GM21717 (cell line): Measurements from ENCODE around the gene APOL2.
"Not testable (repeated sequence)": the region's sequence is repeated elsewhere in the genome, so short reads cannot be mapped to it uniquely, and the experiment has no call there.

Experiments
- ATAC-seq: cut with Tn5 transposase; IDR thresholded peaks from one replicate; pipeline ENCODE4 v1.9.1; 2021; ENCODE audit warnings: mild to moderate bottlenecking, moderate library complexity; ENCODE audit not compliant: unreplicated experiment

Gene APOL2

DNA sequence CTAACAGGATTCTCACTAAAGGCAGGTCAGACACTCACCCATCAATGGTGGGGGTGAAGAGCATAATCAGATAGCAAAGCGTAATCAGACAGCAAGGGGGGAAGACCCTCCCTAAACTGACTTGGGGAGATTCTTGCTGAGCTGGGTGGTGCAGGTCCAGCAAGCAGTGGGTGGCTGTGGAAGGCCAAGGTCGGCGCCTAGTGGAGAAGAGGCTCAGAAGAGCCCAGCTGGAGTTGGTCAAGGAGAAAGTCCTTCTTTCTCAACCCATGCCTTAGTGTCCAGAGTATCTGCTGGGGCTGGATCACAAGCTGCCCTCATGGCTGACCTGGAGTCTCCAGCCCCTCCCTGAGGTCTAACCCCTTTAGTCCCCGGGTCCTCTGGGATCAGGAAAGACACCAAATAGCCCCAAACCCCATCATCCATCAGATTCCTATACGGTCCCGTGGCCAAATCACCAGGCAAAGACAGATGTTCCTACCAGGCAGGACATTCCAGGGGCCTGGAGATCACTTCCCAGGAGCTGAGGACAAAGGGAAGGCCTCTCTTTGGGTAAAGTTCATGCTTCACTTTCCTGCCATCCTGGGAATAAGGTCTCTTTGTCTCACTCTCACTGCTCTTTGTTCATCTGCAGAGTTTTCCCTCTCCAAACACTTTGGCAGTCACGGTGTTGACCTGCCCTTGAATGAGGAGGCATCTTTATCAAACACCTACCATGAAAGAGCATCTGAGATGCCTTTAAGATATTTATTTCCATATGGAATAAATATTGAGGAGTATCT is 24.7 kb upstream of the APOL2 start:
- ATAC-seq: not testable (repeated sequence)

DNA sequence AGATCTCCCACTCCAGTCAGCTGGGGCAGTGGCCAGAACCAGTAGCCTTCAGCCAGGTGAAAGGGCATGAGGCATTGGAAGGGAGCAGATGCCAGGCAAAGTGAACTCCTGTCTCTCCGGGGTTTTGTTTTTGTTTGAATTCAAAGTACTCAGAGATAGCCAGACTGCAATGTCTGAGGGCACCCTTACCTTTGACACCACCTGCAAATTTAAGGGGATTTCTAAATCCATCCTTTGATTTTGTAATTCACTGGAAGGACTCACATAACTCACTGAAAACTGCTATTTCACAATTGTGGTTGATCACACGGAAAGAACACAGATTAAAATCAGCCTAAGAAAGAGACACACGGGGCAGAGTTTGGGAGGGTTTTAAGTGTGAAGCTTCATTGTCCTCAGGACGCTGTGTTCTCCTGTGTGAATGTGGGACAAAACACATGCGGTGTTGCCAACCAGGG is 23.9 kb upstream of the APOL2 start:
- not testable (repeated sequence) for ATAC-seq

DNA sequence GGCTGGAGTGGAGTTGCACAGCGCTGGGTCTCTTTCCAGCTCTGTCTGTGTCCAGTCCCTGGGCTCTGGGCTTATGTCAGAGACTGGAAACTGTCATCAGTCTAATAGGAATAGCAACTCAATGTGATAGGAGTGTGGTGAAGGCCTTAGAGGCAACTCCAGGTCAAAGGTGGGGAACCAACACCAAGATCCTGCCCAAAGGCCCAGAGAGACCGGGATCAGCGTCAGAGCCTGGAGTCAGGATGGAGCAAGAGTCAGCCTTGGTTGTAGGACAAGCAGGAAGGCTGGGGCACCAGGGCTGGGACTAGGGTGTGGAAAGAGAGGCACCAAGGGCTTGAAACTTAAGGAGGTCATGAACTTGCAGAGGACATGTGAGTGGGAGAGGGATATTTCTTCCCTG is 23.0 kb upstream of the APOL2 start:
- not testable (repeated sequence) for ATAC-seq

DNA sequence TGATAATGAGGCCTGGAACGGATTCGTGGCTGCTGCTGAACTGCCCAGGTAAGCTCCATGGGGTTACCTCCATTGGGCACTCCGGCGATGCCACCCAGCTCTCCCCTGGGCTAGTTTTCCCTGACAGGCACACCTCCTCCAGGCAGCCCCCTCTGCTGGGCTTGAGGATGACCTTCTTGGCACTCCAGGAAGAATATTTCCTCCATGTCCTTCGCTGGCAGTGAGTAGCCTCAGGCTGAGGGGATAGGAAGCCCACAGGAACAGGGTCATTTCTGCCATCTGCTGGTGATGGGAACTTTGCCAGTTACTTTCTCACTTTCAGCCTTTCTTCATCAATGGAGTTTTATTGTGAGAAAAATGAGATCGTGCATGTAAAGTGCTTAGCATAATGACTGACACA is 22.3 kb upstream of the APOL2 start:
- not testable (repeated sequence) for ATAC-seq

DNA sequence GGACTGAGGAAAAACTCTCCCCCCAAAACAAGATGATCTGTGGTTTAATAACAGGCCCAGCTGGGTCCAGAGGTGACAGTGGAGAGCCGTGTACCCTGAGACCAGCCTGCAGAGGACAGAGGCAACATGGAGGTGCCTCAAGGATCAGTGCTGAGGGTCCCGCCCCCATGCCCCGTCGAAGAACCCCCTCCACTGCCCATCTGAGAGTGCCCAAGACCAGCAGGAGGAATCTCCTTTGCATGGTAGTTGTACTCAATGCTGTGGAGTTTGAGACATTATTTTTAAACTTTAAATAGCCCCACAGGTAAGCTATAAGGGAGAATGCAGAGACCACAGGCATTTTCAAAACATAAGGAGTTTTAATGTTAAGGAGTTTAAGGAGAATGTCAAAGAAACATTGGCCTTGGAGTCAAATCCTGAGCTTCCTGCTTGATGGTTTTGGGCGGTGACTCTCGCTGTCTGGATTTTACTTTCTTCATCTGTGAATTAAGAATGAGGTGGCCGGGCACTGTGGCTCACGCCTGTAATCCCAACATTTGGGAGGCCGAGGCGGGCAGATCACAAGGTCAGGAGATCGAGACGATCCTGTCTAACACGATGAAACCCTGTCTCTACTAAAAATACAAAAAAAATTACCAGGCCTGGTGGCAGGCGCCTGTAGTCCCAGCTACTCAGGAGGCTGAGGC is 20.4 kb upstream of the APOL2 start:
- no peak for ATAC-seq

DNA sequence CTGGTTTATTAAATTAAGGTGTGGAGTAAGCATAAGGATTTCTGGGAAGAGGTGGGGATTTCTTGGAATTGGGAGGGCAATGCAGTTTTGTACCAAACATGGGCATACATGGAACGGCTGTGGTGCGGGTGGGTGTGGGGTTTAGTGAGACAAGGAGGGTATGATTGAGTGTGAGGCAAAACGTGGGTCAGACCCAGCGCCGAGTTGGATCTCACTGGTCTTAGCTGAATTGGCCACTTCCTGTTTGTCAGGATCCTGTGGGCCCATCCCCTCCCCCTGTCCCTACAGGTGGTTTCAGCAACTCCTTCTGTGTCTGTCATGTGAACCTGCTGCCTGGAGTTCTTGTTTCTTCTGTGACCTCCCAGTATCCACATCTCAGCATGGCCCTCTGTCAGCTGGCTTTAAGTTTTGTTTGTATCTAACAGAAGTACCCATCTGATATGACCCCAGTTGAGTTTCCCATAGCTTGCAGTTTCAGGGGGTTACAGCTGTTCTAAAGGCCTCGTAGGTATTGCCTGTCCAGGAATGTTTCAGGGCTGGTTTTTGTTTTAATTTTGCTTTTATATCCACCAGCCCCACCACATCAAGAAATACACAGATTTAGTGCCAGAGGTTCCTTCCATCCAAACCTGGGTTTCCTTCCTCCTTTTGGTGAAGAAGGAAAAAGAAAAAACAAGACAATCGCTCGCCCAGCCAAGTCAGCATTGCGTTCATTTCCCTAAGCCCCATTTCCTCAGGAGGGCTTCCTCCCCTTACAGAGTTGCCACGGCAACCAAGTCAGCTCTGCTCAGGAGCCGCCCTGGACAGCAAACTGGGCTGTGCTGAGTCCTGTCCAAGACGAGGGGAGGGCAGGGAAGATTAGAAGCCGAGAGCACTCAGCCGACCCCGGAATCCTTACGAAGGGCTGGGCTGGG is 19.6 kb upstream of the APOL2 start:
- ATAC-seq: no peak

DNA sequence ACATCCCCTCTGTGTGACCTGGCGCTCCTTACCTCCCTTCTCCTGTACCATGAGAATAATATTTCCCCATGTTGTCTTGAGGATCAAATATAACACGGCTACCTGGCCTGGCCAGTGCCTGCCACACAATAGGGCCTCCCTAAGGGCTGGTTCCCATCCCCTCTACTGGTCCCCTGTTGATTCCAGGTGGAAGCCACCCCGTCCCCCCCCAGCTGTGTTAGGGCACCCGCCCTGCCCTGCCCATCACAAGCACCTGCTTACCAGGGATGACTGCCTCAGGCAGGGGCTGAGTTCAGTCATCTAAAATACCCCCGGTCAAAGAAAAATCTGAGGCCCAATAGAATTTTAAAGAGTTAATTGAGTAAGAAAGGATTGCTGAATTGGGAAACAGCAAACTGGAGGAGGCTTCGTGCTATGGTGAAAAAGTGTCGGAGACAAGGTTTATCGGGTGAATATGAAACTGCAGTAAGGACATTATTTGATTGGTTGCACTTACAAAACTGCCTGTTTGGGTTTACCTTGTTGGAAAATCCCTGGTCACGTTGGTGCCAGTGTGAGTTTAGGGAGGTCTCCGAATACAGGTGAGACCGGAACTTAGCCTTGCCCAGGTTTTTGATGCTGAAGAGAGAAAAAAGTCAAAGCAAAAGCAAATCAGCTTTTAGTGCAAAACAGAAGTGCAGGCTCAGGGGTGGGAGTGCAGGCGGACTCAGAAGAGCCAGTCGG is 18.8 kb upstream of the APOL2 start:
- ATAC-seq: no peak

DNA sequence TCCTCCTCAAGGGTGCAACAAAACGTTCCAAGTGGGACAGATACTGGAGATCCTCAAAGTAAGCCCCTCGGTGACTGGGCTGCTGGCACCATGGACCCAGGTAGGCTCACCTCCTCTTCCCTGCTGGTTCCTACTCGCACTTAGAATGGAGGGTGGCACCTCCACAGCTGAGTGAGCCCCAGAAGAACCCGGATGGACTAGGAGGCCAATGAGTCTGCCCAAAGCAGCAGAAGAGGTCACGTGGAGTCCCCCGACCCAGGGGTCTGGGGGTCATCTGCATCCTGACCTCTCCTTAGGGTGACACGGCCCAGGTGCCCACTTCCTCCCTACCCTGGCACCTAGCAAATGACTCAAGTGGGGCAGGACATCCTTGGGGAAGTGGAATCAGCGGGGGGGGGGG is 18.0 kb upstream of the APOL2 start:
- ATAC-seq: no peak

DNA sequence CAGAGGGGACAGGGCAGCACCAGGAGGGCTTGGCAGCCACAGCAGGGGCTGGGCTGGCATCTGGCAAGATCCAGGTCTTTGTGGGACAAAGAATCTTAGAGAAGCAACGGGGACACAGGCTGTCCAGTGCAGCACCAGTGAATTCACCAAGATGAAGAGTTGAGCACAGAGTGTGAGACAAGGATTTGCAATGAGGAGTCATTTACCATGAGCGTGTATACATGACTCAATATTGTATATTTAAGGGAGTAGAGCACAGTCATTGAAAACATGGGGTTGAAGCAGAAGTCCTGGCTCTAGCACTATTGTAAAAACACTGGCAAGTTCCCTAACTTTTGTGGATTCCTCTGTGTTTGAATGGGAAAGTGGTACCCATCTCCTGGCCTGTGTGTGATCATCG is 17.2 kb upstream of the APOL2 start:
- ATAC-seq: no peak

DNA sequence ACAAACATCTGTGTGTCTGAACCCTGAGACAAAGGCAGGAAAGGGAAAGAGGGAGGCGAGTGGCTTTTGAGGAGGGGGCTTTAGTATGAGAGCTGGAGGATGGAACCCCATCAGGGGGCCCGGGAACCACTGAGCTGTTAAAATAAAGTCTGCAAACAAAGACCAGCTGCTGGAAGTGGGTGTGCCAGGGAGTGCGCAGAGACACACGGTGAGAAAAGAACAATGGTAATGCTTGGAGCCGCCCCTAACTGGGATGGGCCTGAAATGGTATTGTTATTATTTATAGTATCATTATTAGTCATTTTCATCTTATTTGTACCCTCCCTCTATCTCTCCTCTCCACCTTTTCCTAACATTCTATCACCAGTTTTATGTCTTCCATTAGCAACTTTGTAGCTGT is 16.2 kb upstream of the APOL2 start:
- ATAC-seq: not testable (repeated sequence)

DNA sequence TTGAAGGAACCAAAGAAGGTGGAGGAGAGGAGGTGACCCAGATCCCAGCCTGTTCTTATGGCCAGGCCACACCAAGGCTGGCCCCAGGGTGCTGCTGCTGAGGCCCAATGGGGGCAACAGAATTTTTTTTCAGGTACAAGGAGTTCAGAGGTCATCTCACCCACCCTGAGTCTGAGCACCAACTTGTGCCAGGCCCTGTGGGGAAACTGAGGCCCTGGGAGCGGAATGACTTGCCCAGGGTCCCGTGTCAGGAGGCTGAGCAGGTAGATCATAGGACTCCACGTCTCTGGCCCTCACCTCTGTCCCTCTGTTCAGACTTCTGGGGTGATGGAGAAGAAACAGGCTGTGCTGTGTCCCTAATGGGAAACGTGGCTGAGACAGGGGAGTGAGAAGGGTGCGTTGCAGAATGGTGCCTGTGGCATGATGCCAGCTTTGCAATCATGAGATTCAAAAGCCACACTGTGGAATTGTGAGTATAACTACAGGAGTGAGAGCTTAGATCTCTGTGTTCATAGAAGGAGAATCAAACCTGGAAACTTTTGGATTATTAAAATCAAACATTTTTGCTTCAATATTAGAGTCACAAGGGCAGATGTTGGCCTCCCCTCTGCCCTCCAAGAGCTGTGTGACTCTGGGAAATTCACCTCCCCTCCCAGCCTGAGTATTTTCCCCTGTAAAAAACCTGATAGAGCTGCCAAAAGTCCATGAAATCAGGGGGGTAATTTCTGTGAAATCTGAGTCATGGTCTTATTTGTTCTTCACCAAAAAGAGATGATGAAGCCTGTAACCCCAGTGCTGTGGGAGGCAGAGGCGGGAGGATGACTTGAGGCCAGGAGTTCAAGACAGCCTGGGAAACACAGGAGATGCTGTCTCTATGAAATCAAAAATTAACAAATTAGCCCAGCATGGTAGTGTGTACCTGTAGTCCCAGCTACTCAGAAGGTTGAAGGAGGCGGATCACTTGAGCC is 14.5 kb upstream of the APOL2 start:
- ATAC-seq: no peak

DNA sequence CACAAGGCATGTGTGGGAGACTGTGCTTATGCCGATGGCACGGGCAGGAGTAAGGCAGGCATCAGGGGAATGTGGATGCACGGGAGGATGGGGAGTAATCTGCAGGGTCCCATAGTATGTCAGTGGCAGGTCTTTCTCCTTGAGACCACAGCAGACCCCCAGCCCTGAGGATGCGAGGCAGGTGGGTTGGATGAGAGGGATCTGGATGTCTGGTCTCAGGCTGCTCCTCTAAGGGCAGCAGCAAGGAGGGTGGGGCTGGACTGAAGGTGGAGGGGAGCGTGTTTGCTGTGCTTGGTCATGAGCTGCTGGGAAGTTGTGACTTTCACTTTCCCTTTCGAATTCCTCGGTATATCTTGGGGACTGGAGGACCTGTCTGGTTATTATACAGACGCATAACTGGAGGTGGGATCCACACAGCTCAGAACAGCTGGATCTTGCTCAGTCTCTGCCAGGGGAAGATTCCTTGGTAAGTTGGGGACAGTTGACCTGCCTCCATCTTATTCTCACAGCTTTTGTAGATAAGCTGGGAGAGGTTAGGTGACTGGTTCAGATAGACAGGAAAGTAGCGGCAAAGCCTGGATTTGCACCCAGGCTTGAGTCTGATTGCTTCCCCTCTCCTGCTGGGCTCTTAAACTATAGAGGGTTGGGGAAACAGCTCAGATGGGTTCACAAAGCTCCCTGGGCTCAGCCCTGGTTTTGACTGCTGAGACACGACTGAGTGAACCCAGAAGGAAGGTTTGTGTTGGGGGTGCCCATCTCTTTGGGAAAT is 13.6 kb upstream of the APOL2 start, which contains the start of gene APOL1:
APOL1 (plus strand) TSS at position 380 of the 769 bp plus-strand sequence. CDS start 1,823 bp downstream, outside the sequence.
- peak; percentile 57 for ATAC-seq

DNA sequence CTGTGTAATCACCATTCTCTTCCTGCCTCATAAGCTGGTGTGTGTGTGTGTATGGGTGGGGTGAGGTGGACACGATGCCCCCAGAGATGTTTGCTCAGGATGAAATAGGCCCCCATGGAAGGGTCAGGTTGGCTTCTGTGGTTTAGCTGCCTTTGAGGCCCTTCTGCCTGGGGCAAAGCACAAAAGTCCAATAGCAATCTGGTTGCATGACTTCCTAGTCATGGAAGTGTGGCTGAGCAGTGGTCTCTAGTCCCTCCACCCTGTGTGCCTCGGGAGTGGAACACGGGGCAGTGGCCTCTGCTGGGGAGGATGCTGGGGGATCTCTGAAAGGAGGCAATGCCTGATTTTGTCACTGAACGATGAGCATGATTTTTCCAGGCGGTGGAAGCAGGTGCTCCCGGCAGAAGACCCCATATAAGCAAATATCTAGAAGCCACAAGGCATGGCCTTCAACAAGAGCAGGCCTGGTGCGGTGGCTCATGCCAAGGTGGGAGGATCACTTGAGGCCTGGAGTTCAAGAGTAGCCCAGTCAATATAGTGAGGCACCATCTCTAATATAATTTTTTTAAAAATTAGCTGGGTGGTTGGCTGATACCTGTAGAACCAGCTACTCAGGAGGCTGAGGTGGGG is 12.8 kb upstream of the APOL2 start:
- ATAC-seq: not testable (repeated sequence)

DNA sequence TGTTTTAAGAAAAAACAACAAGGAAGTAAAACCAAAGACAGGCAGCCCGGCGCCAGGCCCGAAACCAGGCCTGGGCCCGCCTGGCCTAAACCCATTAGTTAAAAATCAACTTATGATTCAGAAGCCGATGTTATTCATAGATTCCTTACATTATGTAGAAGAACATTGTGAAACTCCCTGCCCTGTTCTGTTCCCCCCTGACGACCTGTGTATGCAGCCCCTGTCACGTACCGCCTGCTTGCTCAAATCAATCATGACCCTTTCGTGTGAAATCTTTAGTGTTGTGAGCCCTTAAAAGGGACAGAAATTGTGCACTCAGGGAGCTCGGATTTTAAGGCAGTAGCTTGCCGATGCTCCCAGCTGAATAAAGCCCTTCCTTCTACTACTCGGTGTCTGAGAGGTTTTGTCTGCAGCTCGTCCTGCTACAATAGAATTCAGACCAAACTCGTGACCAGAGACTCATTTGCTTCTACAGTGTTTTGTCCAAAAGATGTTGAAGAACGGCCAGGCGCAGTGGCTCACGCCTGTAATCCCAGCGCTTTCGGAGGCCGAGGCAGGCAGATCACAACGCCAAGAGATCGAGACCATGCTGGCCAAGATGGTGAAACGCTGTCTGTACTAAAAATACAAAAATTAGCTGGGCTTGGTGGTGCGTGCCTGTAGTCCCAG is 11.1 kb upstream of the APOL2 start:
- not testable (repeated sequence) for ATAC-seq

DNA sequence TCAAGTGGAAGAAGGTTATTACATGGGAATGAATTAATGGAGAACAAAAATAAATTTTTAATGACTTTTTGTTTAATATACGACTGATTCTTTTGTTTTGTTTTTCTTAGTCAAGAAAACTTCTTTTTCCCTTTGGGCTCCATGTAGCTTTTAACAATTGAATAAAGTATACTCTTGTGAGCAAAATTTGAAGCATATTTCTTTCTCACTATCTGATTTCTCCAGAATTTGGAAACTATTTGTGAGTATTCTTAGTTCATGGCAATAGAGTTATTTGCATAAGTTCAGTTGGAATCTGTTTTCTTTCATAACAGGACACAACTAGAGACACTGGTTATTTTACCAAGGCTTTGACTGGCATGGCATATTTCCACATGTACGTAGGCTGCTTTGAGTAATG is 9.8 kb upstream of the APOL2 start:
- ATAC-seq: no peak

DNA sequence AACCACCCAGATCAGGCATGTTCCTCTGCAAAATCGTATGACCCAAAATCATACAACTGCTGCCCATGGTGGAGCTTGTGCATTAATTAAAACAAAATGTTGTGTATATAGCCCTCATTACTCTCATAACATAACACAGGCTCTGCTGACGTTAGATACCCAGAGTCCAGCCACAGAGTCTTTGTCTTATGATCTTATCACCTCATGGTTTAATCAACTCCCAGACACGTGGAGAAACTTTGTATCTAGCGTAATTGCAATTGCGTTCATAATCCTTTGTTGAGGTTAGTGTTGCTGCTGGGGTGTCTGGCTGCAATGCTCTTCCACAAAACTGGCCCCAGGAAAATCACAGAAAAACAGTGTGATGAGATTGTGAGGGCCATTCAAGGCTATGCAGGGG is 8.6 kb upstream of the APOL2 start:
- no peak for ATAC-seq

DNA sequence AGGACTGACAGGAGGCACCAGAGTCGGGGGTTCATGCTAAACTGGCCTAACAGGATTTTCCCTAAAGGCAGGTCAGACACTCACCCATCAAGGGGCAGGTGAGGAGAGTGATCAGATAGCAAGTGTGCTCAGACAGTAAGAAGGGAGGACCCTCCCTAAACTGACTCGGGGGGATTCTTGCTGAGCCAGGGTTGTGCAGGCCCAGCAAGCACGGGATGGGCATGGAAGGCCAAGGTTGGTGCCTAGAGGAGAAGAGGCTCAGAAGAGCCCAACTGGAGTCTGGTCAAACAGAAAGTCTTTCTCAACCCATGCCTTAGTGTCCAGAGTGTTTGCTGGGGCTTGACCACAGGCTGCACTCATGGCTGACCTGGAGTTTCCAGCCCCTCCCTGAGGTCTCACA is 7.4 kb upstream of the APOL2 start:
- ATAC-seq: no peak
